BE2C (cell line): ENCODE results near the gene PLBD2.

Source experiments
- DNase-seq: peaks from one replicate; pipeline ENCODE4 v3.0.0-alpha.2; 2020
- H3K27me3 ChIP-seq: fragments of 250-450 bp; sonication (Bioruptor Pico); 2 replicates; pipeline ENCODE4 v1.5.1; 2020; ENCODE audit warnings: mild to moderate bottlenecking
- H3K36me3 ChIP-seq: fragments of 250-450 bp; sonication (Bioruptor Pico); 2 replicates; pipeline ENCODE4 v1.5.1; 2020; ENCODE audit warnings: mild to moderate bottlenecking
- H3K4me1 ChIP-seq: fragments of 250-450 bp; sonication (Bioruptor Pico); 2 replicates; pipeline ENCODE4 v1.5.1; 2020
- H3K4me3 ChIP-seq: 2 replicates; pipeline ENCODE4 v1.5.1; 2011; ENCODE audit warnings: low read depth, low read length
- H3K9me3 ChIP-seq: fragments of 250-450 bp; sonication (Bioruptor Pico); 2 replicates; pipeline ENCODE4 v1.5.1; 2020
- TF ChIP-seq, protein P1 (sequence below): IDR thresholded peaks from 2 replicates; pipeline ENCODE4 v1.5.1; 2012; ENCODE audit warnings: mild to moderate bottlenecking, low read depth, low read length

Gene PLBD2

DNA sequence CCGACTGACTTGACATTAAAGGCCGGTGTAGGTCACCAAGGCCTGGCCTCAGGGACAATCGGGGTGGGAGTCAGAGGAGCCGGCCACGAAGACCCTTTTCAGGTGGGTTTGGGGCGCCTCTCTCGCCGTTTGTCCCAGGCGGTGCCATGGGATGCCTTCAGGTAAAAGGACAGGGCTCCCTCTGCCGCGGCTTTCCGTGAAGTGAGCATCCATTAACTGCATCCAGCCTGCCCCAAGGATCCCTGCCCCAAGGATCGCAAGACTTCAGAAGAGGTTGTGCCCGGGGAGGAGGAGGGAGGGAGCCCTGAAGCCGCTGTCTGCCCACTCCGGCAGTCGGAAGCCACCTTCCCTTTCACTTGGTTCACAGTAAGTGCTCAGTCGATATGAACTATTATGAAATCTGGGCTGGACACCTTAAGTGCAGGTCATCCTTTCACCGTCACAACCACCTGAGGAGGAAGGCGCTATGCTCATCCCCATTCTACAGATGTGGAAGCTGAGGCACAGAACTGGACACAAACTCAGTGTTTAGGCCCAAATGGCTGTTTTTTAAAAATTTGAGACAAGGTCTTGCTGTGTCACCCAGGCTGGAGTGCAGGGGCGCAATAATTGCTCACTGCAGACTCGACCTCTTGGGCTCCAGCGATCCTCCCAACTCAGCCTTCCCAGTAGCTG lies 44.3 kb downstream of the PLBD2 start:
- Histone ChIP-seq H3K36me3 (no peaks in the 10 kb centered on the region), H3K4me1 (no peaks in the 10 kb centered on the region), H3K9me3 (no peaks in the 10 kb centered on the region), H3K4me3 (no peak overlapping the region), H3K27me3 (peaks cover 6% of the 10 kb centered on the region; the same call in 1 of the 2 replicates)
- TF ChIP-seq, protein P1, sequence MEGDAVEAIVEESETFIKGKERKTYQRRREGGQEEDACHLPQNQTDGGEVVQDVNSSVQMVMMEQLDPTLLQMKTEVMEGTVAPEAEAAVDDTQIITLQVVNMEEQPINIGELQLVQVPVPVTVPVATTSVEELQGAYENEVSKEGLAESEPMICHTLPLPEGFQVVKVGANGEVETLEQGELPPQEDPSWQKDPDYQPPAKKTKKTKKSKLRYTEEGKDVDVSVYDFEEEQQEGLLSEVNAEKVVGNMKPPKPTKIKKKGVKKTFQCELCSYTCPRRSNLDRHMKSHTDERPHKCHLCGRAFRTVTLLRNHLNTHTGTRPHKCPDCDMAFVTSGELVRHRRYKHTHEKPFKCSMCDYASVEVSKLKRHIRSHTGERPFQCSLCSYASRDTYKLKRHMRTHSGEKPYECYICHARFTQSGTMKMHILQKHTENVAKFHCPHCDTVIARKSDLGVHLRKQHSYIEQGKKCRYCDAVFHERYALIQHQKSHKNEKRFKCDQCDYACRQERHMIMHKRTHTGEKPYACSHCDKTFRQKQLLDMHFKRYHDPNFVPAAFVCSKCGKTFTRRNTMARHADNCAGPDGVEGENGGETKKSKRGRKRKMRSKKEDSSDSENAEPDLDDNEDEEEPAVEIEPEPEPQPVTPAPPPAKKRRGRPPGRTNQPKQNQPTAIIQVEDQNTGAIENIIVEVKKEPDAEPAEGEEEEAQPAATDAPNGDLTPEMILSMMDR = no peak
- no peak for DNase-seq

DNA sequence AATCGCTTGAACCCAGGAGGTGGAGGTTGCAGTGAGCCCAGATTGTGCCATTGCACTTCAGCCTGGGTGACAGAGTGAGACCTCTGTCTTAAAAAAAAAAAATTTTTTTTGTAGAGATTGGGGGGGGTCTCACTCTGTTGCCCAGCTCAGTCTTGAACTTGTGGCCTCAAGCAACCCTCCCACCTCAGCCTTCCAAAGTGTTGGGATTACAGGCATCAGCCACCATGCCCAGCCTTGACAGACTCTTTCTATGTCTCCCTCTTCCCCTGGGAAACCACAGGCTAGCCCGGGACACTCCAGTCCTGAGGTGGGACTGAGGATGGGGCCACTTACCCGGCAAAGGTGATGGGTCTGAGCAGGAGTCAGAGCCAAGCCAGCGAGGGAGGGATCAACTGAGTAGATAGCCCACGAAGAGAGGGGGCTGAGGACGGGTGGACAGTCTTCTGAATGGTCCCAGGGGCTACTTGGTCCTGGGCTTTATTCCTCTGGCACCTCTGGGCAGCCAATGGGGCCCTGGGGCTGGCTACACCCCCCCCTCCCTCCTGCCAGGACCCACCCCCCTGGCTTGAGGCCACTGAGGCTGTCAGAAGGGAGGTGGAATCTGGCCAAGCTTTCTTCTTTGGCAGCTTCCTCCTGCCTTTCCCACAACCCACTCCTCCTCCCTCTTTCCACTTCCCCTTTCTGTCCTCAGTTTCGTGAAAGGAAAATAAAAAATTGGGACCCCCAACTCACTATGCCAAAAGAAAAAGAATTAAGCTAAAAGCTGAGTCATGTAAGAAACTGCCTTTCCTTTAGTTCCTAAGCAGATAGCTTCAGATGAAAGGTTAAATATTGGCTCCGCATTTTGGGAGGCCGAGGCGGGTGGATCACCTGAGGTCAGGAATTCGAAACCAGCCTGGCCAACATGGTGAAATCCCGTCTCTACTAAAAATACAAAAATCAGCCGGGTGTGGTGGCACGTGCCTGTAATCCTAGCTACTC lies 45.3 kb downstream of the PLBD2 start, which contains the start of gene SDS:
SDS (minus strand) TSS at position 453 of the 981 bp plus-strand sequence. CDS start 4,179 bp downstream, outside the sequence.
- Histone ChIP-seq H3K4me3 (no peak within 1 kb of the TSS), H3K9me3 (no peaks in the 10 kb centered on the region), H3K27me3 (peaks cover 5% of the 10 kb centered on the region; the same call in 1 of the 2 replicates), H3K4me1 (no peaks in the 10 kb centered on the region), H3K36me3 (no peaks in the 10 kb centered on the region)
- peak; percentile 32 for DNase-seq
- TF ChIP-seq, protein P1 = no peak

DNA sequence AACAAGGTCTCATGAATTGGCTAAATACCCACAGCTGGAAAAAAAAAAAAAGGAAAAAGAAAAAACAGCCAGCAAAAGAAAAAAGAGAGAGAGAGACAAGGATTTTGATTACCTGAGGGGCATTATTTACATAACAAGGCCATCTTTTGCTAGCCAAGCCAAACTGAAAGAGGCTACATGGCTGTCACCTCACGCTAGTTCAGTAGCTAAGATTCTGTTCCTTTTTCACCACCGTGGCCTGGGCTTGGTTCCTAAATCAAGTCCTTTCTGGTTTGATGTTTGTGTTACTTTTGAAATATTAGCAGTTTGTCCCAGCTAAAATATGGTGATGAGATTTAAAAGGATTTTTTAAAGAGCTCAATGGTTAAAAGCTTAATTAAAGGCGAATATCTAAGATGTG lies 47.3 kb downstream of the PLBD2 start:
- no peak overlapping the region for H3K4me3 ChIP-seq
- no peak for DNase-seq
- TF ChIP-seq, protein P1 = no peak
- no peaks in the 10 kb centered on the region for H3K36me3 ChIP-seq
- H3K9me3 ChIP-seq = no peaks in the 10 kb centered on the region
- H3K27me3 ChIP-seq = no peaks in the 10 kb centered on the region
- no peaks in the 10 kb centered on the region for H3K4me1 ChIP-seq

DNA sequence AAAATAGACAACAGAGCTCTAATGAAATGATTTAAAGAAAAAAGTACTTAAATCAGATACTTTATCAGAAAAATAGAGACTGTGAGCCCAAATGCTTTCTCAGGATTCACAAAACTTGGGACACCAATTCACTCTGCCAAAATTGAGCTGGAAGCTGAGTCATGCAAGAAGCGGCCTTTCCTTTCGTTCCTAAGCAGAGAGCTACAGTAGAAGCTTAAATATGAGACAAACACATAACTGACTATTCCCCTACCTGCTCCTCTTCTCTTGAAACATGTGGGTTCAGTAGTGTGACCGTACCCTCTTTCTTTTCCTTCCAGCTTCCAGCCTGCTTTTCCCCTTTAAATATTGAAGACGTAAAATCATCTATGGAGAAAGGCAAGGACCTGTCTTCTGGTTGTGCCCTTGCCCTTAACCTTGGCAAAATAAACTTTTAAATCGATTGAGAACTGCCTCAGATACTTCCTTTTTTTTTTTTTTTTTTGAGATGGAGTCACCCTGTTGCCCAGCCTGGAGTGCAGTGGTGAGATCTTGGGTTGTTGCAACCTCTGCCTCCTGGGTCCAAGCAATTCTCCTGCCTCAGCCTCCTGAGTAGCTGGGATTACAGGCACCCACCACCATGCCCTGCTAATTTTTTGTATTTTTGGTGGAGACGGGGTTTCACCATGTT lies 49.7 kb downstream of the PLBD2 start:
- H3K9me3 ChIP-seq = no peaks in the 10 kb centered on the region
- H3K27me3 ChIP-seq = no peaks in the 10 kb centered on the region
- TF ChIP-seq, protein P1 = no peak
- no peak overlapping the region for H3K4me3 ChIP-seq
- DNase-seq = no peak
- H3K4me1 ChIP-seq = no peaks in the 10 kb centered on the region
- no peaks in the 10 kb centered on the region for H3K36me3 ChIP-seq

DNA sequence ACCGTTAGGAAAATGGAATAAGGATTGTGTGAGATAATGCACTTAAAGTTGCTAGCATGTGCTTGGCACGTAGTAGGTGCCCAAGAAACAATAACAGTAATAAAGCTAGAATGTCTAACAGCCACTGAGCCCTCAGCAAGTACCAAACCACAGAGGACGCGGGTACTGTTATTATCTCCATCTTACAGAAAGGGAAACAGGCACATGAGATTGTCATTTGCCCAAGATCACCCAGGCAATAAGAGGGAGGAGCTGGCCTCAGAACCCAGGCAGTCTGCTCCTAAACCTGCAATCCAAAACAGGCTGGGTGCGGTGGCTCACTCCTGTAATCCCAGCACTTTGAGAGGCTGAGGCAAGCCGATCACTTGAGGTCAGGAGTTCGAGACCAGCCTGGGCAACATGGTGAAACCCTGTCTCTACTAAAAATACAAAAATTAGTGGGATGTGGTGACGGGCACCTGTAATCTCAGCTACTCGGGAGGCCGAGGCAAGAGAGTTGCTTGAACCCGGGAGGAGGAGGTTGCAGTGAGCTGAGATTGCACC lies 50.4 kb downstream of the PLBD2 start:
- TF ChIP-seq, protein P1 = no peak

More for the DNA sequence above, 50.4 kb downstream of the PLBD2 start:
- H3K9me3 ChIP-seq = no peaks in the 10 kb centered on the region
- H3K36me3 ChIP-seq = no peaks in the 10 kb centered on the region
- no peak overlapping the region for H3K4me3 ChIP-seq
- H3K27me3 ChIP-seq = no peaks in the 10 kb centered on the region
- DNase-seq = no peak
- no peaks in the 10 kb centered on the region for H3K4me1 ChIP-seq
